B cell (primary cell): ENCODE data around the gene SMC2. TPM values are rescaled to one million over a fixed set of nuclear protein-coding genes. Genes with fewer than 3 reads are reported as not detected.

Source experiments
- ATAC-seq: fragments of 200-7000 bp; cut with Tn5 transposase; one replicate; pipeline ENCODE4 v1.10.0; 2021; ENCODE audit warnings: low read depth, mild to moderate bottlenecking, moderate number of reproducible peaks, moderate library complexity
- CTCF ChIA-PET: fragments of 350-600 bp; sonication (Branson Sonifier 250); formaldehyde crosslinking; loops from one replicate; lab custom pipeline; 2021; ENCODE audit warnings: antibody characterized with exemption, inconsistent platforms; lab: Charles Lee
- POLR2A ChIA-PET: fragments of 350-600 bp; sonication (Branson Sonifier 250); formaldehyde crosslinking; loops from one replicate; lab custom pipeline; 2021; ENCODE audit warnings: antibody characterized with exemption; lab: Charles Lee
- DNase-seq: peaks from one replicate; pipeline ENCODE4 v3.0.0; 2013
- H2AFZ ChIP-seq: 2 replicates; pipeline ENCODE4 v1.6.1; 2012; ENCODE audit warnings: mild to moderate bottlenecking, low read depth, low read length; ENCODE audit not compliant: insufficient read depth, poor library complexity, severe bottlenecking
- H3K27ac ChIP-seq, 2 donors: 1 replicate in 1 of 2; 2 replicates in 1 of 2; pipeline ENCODE4 v1.5.1; 2012 to 2013; ENCODE audit warnings: low read length in 2 of 2, mild to moderate bottlenecking in 2 of 2, moderate library complexity in 1 of 2
- H3K27me3 ChIP-seq, 4 experiments: fragments of 200-600 bp in 1 of 4; sonication (generic) in 1 of 4; replicated peaks in 1 of 4; 1 replicate in 2 of 4; 2 replicates in 2 of 4; pipeline versions ENCODE4 v1.6.1 to v1.7.0; 2013 to 2016; ENCODE audit warnings: low read length in 3 of 4, mild to moderate bottlenecking in 2 of 4, mixed read lengths in 1 of 4, moderate library complexity in 1 of 4; ENCODE audit not compliant: insufficient read depth in 4 of 4, control insufficient read depth in 3 of 4; ENCODE audit errors: control extremely low read depth in 1 of 4
- H3K36me3 ChIP-seq, 2 experiments: replicated peaks in 1 of 2; 1 replicate in 1 of 2; 2 replicates in 1 of 2; pipeline versions ENCODE4 v1.6.1 to v1.7.1; 2013; ENCODE audit warnings: low read length in 1 of 2; ENCODE audit not compliant: insufficient read depth in 2 of 2, control insufficient read depth in 1 of 2; ENCODE audit errors: control extremely low read depth in 1 of 2, extremely low read depth in 1 of 2
- H3K4me1 ChIP-seq, 2 donors: fragments of 200-600 bp in 1 of 2; sonication (generic) in 1 of 2; 1 replicate in 1 of 2; 2 replicates in 1 of 2; pipeline versions ENCODE4 v1.5.1 to v1.6.1; 2013 to 2017; ENCODE audit warnings: low read length in 2 of 2; ENCODE audit not compliant: control insufficient read depth in 2 of 2, insufficient read depth in 2 of 2
- H3K4me2 ChIP-seq: replicated peaks from 2 replicates; pipeline ENCODE3; 2012; ENCODE audit warnings: mild to moderate bottlenecking, low read depth, low read length; ENCODE audit not compliant: poor library complexity, severe bottlenecking
- H3K4me3 ChIP-seq, 5 experiments: fragments of 200-600 bp in 1 of 5; sonication (generic) in 1 of 5; 1 replicate in 3 of 5; 2 replicates in 2 of 5; pipeline versions ENCODE4 v1.5.1 to v1.7.0; 2011 to 2016; ENCODE audit warnings: low read length in 4 of 5, mild to moderate bottlenecking in 4 of 5, low read depth in 2 of 5, control low read depth in 1 of 5, moderate library complexity in 1 of 5; ENCODE audit not compliant: insufficient read depth in 1 of 5; ENCODE audit errors: control extremely low read depth in 1 of 5, extremely low read depth in 1 of 5
- H3K79me2 ChIP-seq: fragments of 200-600 bp; sonication (generic); one replicate; pipeline ENCODE4 v1.6.0; 2016; ENCODE audit warnings: low read length; ENCODE audit not compliant: control insufficient read depth, insufficient read depth
- H3K9ac ChIP-seq: fragments of 200-600 bp; sonication (generic); 2 replicates; pipeline ENCODE4 v1.6.1; 2017; ENCODE audit warnings: mild to moderate bottlenecking, low read length, moderate library complexity
- H3K9me3 ChIP-seq, 3 donors: one replicate each; pipeline versions ENCODE4 v1.6.1 to v1.7.1; 2013; ENCODE audit warnings: low read length in 2 of 3; ENCODE audit not compliant: control insufficient read depth in 2 of 3, insufficient read depth in 1 of 3; ENCODE audit errors: control extremely low read depth in 1 of 3
- H4K20me1 ChIP-seq: 2 replicates; pipeline ENCODE4 v1.6.0; 2012; ENCODE audit warnings: mild to moderate bottlenecking, low read length; ENCODE audit not compliant: insufficient read depth, control insufficient read depth, poor library complexity, severe bottlenecking
- H3K27ac Mint-ChIP-seq: one replicate; pipeline ENCODE4 v1.8.0; 2021; ENCODE audit warnings: mixed read lengths
- H3K27me3 Mint-ChIP-seq: one replicate; pipeline ENCODE4 v1.8.0; 2021; ENCODE audit warnings: mixed read lengths
- H3K4me1 Mint-ChIP-seq: one replicate; pipeline ENCODE4 v1.8.0; 2021; ENCODE audit warnings: mixed read lengths
- H3K4me3 Mint-ChIP-seq: one replicate; pipeline ENCODE4 v1.8.0; 2021; ENCODE audit warnings: mixed read lengths
- H3K9me3 Mint-ChIP-seq: one replicate; pipeline ENCODE4 v1.8.0; 2022; ENCODE audit warnings: mixed read lengths; ENCODE audit not compliant: insufficient read depth
- EZH2 ChIP-seq: IDR thresholded peaks from 2 replicates; pipeline ENCODE4 v1.6.1; 2012; ENCODE audit warnings: borderline replicate concordance, low read depth, mild to moderate bottlenecking, moderate library complexity, low read length; ENCODE audit not compliant: insufficient read depth, poor library complexity, severe bottlenecking
- WGBS: methylation state at CpG from one replicate; pipeline ENCODE4 v1.1.5; 2013; ENCODE audit warnings: missing lambda C conversion rate; ENCODE audit not compliant: insufficient coverage; 5-methylcytosine and 5-hydroxymethylcytosine counted together
- intact Hi-C: fragments of 100-400 bp; cut with micrococcal nuclease; formaldehyde crosslinking; loops from one replicate; pipeline ENCODE4 v1.10.0; 2022
- polyA plus RNA-seq: library from polyadenylated mRNA; depleted of rRNA; stranded (reverse); fragments of >200 nt; gene quantifications from 2 replicates; pipeline ENCODE4 v1.2.3, GENCODE V29; 2012
- total RNA-seq, 2 donors: library from RNA; stranded (reverse); fragments of 120-200 nt in 1 of 2; gene quantifications; 1 replicate in 1 of 2; 2 replicates in 1 of 2; pipeline versions ENCODE4 v1.2.3 to v1.2.4, GENCODE V29; 2013 to 2022
- TF ChIP-seq, protein P1 (sequence below): fragments of 200-600 bp; IDR thresholded peaks from one replicate; pipeline ENCODE4 v1.8.0; 2022; ENCODE audit warnings: antibody characterized with exemption, mild to moderate bottlenecking

Gene SMC2
- total and polyA plus RNA-seq, 2 donors (not counting 1 experiment from before 2014, with no cell fraction given), result 1.6 to 10.6 TPM

DNA sequence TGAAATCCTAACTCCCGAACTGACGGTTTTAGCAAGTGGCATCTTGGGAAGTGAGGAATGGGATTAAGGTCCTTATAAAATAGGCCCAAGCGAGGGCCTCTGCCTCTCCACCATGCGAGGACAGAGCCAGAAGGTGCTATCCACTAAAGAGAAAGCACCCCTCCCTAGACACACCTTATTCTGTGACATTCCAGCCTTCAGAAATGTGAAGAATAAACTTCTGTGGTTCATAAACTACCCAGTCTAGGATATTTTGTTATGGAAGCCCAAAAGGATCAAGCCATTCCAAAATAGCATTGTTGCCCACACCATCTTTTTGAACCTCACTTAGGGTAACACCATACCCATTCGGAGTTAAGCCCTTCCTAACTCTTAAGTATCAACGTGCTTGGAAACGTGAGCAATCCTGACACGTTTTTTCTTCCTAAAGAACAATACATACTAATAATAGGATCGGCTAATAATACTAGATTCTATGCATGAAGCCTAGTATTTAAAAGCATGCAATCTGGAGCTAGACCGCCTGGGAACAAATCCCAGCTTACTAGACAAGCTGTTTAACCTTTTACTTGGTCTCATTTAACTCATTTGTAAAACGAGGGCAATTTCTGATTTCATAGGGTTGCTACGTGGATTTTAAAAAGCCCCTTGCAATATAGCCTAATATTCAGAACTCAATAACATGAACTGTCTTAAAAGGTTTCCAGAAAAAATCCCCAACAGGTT is 1.1 kb upstream of the SMC2 start:
- H3K27ac ChIP-seq, result peak overlapping the region; percentile 97 to 98
- peaks cover 15% of the 10 kb centered on the region for H3K79me2 ChIP-seq
- no peaks in the 10 kb centered on the region for H3K36me3 ChIP-seq
- Mint-ChIP-seq H3K27ac (peak overlapping the region; percentile 100), H3K9me3 (no peaks in the 10 kb centered on the region), H3K27me3 (peaks cover 7% of the 10 kb centered on the region), H3K4me1 (peaks cover 36% of the 10 kb centered on the region), H3K4me3 (peak overlapping the region; percentile 99)
- H3K9me3 ChIP-seq, result no peaks in the 10 kb centered on the region
- peak overlapping the region; percentile 62 to 97 (median 80) for H3K4me3 ChIP-seq
- intact Hi-C loops, result loop anchor here (1.0 to 5.0 kb wide), 3 partner anchors 654 to 1464 kb away; partner anchors contain the start of genes FKTN, NIPSNAP3A and NIPSNAP3B
- H3K4me1 ChIP-seq, result peaks cover 16 to 17% of the 10 kb centered on the region in 2 donors
- peak overlapping the region; percentile 86 for H3K4me2 ChIP-seq
- CTCF ChIA-PET, result interaction anchor here (1.4 kb wide), 1 partner anchor 651 kb away, joined by 4 read pairs; no protein-coding TSS in a partner anchor
- no CpG with 5 or more reads among the region's 12 CpGs for WGBS
- H4K20me1 ChIP-seq, result no peaks in the 10 kb centered on the region
- H3K9ac ChIP-seq, result peak overlapping the region; percentile 93
- ATAC-seq (no peak), DNase-seq (no peak)
- POLR2A ChIA-PET, result no interaction called here
- H2AFZ ChIP-seq, result peak overlapping the region; percentile 98
- TF ChIP-seq, protein P1, sequence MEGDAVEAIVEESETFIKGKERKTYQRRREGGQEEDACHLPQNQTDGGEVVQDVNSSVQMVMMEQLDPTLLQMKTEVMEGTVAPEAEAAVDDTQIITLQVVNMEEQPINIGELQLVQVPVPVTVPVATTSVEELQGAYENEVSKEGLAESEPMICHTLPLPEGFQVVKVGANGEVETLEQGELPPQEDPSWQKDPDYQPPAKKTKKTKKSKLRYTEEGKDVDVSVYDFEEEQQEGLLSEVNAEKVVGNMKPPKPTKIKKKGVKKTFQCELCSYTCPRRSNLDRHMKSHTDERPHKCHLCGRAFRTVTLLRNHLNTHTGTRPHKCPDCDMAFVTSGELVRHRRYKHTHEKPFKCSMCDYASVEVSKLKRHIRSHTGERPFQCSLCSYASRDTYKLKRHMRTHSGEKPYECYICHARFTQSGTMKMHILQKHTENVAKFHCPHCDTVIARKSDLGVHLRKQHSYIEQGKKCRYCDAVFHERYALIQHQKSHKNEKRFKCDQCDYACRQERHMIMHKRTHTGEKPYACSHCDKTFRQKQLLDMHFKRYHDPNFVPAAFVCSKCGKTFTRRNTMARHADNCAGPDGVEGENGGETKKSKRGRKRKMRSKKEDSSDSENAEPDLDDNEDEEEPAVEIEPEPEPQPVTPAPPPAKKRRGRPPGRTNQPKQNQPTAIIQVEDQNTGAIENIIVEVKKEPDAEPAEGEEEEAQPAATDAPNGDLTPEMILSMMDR, result no peak
- TF ChIP-seq EZH2, result no peak
- no peaks in the 10 kb centered on the region for H3K27me3 ChIP-seq

GRCh38 chr9:104094534-104095015 is 466 bp downstream of the SMC2 start:
- H3K4me3 ChIP-seq, result peak overlapping the region; percentile 47 to 97 (median 80)
- no peaks in the 10 kb centered on the region for H3K27me3 Mint-ChIP-seq
- DNase-seq, result no peak
- H4K20me1 ChIP-seq, result no peaks in the 10 kb centered on the region
- H3K4me1 Mint-ChIP-seq, result peaks cover 36% of the 10 kb centered on the region
- POLR2A ChIA-PET, result interaction anchor here (0.6 to 0.7 kb wide), 2 partner anchors 653 to 1081 kb away, joined by 3 to 6 read pairs; partner anchors contain the start of gene NIPSNAP3A
- H3K9ac ChIP-seq, result peak overlapping the region; percentile 93
- WGBS, result 0% methylated on average over 6 of the region's 18 CpGs
- H2AFZ ChIP-seq, result peak overlapping the region; percentile 98
- H3K27me3 ChIP-seq, result no peaks in the 10 kb centered on the region
- H3K27ac Mint-ChIP-seq, result peak overlapping the region; percentile 100
- no peaks in the 10 kb centered on the region for H3K9me3 Mint-ChIP-seq
- H3K4me1 ChIP-seq, result peaks cover 16 to 17% of the 10 kb centered on the region in 2 donors
- peaks cover 15% of the 10 kb centered on the region for H3K79me2 ChIP-seq
- H3K9me3 ChIP-seq, result no peaks in the 10 kb centered on the region
- H3K4me2 ChIP-seq, result peak overlapping the region; percentile 86
- CTCF ChIA-PET, result no interaction called here
- H3K27ac ChIP-seq, result peak overlapping the region in 1 of 2 donors; percentile 98
- ATAC-seq, result no peak
- no peak for TF ChIP-seq EZH2
- TF ChIP-seq, protein P1, result no peak
- intact Hi-C loops, result loop anchor here (2.0 to 5.0 kb wide), 4 partner anchors 668 to 1463 kb away; partner anchors contain the start of genes FKTN, NIPSNAP3B and SLC44A1
- H3K36me3 ChIP-seq, result no peaks in the 10 kb centered on the region
- H3K4me3 Mint-ChIP-seq, result peak overlapping the region; percentile 99
